Ishikawa (cell line): ENCODE measurements around the gene GSTCD.
A peak's percentile ranks its signal among the peaks of the same experiment; 100 is the strongest.

Experiments
- CEBPB ChIP-seq: IDR thresholded peaks from 2 replicates; pipeline ENCODE4 v1.6.1; 2012
- CREB1 ChIP-seq: IDR thresholded peaks from 2 replicates; pipeline ENCODE4 v1.6.1; 2012; ENCODE audit warnings: low read depth
- EGR1 ChIP-seq: IDR thresholded peaks from 2 replicates; pipeline ENCODE4 v1.6.1; 2012
- EP300 ChIP-seq: IDR thresholded peaks from 2 replicates; pipeline ENCODE4 v1.6.1; 2012; ENCODE audit warnings: borderline replicate concordance
- FOXM1 ChIP-seq: IDR thresholded peaks from 2 replicates; pipeline ENCODE4 v1.6.1; 2012; ENCODE audit warnings: low read depth, borderline replicate concordance
- MAX ChIP-seq: IDR thresholded peaks from 2 replicates; pipeline ENCODE4 v1.6.1; 2012
- NFIC ChIP-seq: IDR thresholded peaks from 2 replicates; pipeline ENCODE4 v1.6.1; 2012
- RAD21 ChIP-seq: IDR thresholded peaks from 2 replicates; pipeline ENCODE4 v1.6.1; 2012; ENCODE audit warnings: low read depth
- TAF1 ChIP-seq: IDR thresholded peaks from 2 replicates; pipeline ENCODE4 v1.6.1; 2012; ENCODE audit warnings: low read depth, mild to moderate bottlenecking
- TCF12 ChIP-seq: IDR thresholded peaks from 2 replicates; pipeline ENCODE4 v1.6.1; 2012; ENCODE audit warnings: low read depth
- TEAD4 ChIP-seq: IDR thresholded peaks from 2 replicates; pipeline ENCODE4 v1.6.1; 2012
- USF1 ChIP-seq: IDR thresholded peaks from 2 replicates; pipeline ENCODE4 v1.6.1; 2012
- YY1 ChIP-seq: IDR thresholded peaks from 2 replicates; pipeline ENCODE4 v1.6.1; 2012; ENCODE audit warnings: low read depth
- ZBTB7A ChIP-seq: IDR thresholded peaks from 2 replicates; pipeline ENCODE4 v1.6.1; 2012; ENCODE audit warnings: low read depth
- TF ChIP-seq, protein P1 (sequence below): IDR thresholded peaks from 2 replicates; pipeline ENCODE4 v1.6.1; 2012; ENCODE audit warnings: low read depth, mild to moderate bottlenecking

The GSTCD gene

GRCh38 chr4:105683038-105683437, 25.5 kb upstream of the GSTCD start:
- TF ChIP-seq, protein P1, sequence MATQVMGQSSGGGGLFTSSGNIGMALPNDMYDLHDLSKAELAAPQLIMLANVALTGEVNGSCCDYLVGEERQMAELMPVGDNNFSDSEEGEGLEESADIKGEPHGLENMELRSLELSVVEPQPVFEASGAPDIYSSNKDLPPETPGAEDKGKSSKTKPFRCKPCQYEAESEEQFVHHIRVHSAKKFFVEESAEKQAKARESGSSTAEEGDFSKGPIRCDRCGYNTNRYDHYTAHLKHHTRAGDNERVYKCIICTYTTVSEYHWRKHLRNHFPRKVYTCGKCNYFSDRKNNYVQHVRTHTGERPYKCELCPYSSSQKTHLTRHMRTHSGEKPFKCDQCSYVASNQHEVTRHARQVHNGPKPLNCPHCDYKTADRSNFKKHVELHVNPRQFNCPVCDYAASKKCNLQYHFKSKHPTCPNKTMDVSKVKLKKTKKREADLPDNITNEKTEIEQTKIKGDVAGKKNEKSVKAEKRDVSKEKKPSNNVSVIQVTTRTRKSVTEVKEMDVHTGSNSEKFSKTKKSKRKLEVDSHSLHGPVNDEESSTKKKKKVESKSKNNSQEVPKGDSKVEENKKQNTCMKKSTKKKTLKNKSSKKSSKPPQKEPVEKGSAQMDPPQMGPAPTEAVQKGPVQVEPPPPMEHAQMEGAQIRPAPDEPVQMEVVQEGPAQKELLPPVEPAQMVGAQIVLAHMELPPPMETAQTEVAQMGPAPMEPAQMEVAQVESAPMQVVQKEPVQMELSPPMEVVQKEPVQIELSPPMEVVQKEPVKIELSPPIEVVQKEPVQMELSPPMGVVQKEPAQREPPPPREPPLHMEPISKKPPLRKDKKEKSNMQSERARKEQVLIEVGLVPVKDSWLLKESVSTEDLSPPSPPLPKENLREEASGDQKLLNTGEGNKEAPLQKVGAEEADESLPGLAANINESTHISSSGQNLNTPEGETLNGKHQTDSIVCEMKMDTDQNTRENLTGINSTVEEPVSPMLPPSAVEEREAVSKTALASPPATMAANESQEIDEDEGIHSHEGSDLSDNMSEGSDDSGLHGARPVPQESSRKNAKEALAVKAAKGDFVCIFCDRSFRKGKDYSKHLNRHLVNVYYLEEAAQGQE, result no peak
- TF ChIP-seq TEAD4 (peak; percentile 57), CEBPB (no peak), TAF1 (no peak), EP300 (peak; percentile 29; the same call in 1 of the 2 replicates), ZBTB7A (no peak), CREB1 (no peak), MAX (0 out of 2 replicates have a peak, but pooled peaks have one; percentile 20), TCF12 (peak; percentile 63), RAD21 (no peak), USF1 (no peak), FOXM1 (peak; percentile 42; the same call in 1 of the 2 replicates), YY1 (no peak), EGR1 (no peak), NFIC (peak; percentile 94)

DNA sequence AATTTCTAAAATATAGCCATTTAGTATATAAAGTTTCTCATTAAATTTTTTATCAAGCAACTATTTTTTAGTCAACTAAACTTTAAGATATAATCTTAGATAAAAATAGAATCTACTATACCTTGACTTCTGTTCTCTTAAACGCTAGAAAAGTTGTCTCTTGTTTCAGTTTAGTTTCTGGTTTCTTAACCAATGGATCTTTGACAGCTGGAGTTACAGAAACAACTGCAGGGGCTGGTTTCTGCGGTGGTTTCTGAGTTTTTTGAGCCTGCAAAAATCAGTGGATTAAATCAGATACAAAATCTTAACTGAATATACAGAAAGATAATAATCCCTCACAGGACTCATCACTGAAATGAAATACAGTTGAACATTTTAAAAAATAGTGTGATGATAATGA, 22.0 kb upstream of the GSTCD start:
- no peak for TF ChIP-seq YY1
- no peak for TF ChIP-seq CEBPB
- TF ChIP-seq MAX, result no peak
- TF ChIP-seq TAF1, result no peak
- TF ChIP-seq TCF12, result no peak
- TF ChIP-seq EP300, result no peak
- TF ChIP-seq TEAD4, result no peak
- TF ChIP-seq USF1, result no peak
- TF ChIP-seq ZBTB7A, result no peak
- TF ChIP-seq FOXM1, result no peak
- no peak for TF ChIP-seq RAD21
- TF ChIP-seq CREB1, result no peak
- TF ChIP-seq, protein P1, result no peak
- no peak for TF ChIP-seq NFIC
- TF ChIP-seq EGR1, result no peak

DNA sequence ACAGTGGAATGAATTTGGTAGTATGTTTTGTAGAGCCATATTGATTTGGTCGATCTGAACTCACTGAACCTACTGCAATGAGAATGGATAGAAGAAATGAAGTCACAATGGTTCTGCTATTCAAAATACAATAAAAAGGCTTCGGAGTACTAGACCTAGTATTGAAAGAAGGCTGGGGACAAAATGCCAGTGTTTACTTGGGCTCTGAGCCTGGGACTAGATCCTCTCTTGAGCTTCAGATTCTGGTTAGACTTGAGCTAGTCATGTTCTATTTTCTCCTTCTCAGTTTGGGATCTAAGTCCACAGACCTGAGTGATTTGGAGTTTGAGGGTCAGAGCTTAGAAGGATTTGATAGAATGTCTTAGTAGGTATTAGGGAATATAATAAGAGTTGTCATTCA, 10.0 kb upstream of the GSTCD start:
- no peak for TF ChIP-seq TEAD4
- no peak for TF ChIP-seq ZBTB7A
- TF ChIP-seq MAX, result no peak
- no peak for TF ChIP-seq EP300
- no peak for TF ChIP-seq USF1
- no peak for TF ChIP-seq TCF12
- TF ChIP-seq EGR1, result no peak
- no peak for TF ChIP-seq CREB1

- TF ChIP-seq ZBTB7A, result 0 out of 2 replicates have a peak, but pooled peaks have one; percentile 7
- TF ChIP-seq TEAD4, result no peak
These were observed 803 bp upstream of the GSTCD start for GRCh38 chr4:105707782-105708180.

DNA sequence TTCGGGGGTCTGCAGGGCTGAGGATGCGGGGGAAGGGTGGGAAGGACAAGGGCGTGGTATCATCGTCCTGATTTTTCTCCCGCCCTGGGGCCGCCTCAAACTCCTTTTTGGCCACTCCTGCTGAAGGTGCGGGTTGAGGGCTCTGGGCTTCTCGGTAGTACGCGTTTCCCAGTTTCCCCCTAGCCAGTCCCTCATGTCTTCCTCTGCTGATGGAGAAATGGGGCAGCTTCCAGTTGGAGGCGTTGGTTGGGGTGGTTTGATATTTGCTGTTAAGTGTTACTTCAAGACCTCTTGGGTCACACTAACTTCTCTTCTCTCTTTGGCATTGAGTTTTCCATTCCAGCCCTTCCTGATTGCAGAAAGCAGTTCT, 482 bp downstream of the GSTCD start:
- TF ChIP-seq ZBTB7A (no peak), RAD21 (0 out of 2 replicates have a peak, but pooled peaks have one; percentile 2)

GRCh38 chr4:105710012-105710600, 1.5 kb downstream of the GSTCD start:
- TF ChIP-seq RAD21 (no peak), TEAD4 (no peak), NFIC (no peak), FOXM1 (no peak), TCF12 (no peak), EP300 (no peak)

GRCh38 chr4:105710678-105711077, 2.1 kb downstream of the GSTCD start:
- TF ChIP-seq CEBPB, result no peak
